Fibroblast of lung (primary cell): ENCODE results near the gene COA6. TPM values are rescaled to one million over a fixed set of nuclear protein-coding genes. Genes with fewer than 3 reads are reported as not detected.

Experiments used
- DNase-seq, 2 donors: peaks; one replicate each; pipeline versions ENCODE4 v3.0.0 to v3.0.0-alpha.2; 2010; ENCODE audit warnings: low read depth in 2 of 2
- H2AFZ ChIP-seq: 2 replicates; pipeline ENCODE4 v1.5.1; 2012; ENCODE audit warnings: low read length, control low read depth, inconsistent platforms
- H3K27ac ChIP-seq: 2 replicates; pipeline ENCODE4 v1.5.1; 2011; ENCODE audit warnings: low read length, control low read depth; ENCODE audit not compliant: insufficient read depth
- H3K27me3 ChIP-seq: 2 replicates; pipeline ENCODE4 v1.5.1; 2011; ENCODE audit warnings: mild to moderate bottlenecking, low read length; ENCODE audit not compliant: control insufficient read depth, insufficient read depth
- H3K36me3 ChIP-seq: 2 replicates; pipeline ENCODE4 v1.5.1; 2011; ENCODE audit warnings: low read length; ENCODE audit not compliant: control insufficient read depth, insufficient read depth
- H3K4me1 ChIP-seq: 2 replicates; pipeline ENCODE4 v1.5.1; 2011; ENCODE audit warnings: low read length; ENCODE audit not compliant: control insufficient read depth, insufficient read depth; ENCODE audit errors: extremely low read depth
- H3K4me2 ChIP-seq: 2 replicates; pipeline ENCODE4 v1.5.1; 2011; ENCODE audit warnings: low read length, control low read depth; ENCODE audit not compliant: insufficient read depth; ENCODE audit errors: extremely low read depth
- H3K4me3 ChIP-seq, 4 experiments: fragments of 200-600 bp in 1 of 4; sonication (generic) in 1 of 4; replicated peaks in 1 of 4; 2 replicates each; pipeline ENCODE4 v1.5.1; 2011 to 2016; ENCODE audit warnings: low read length in 4 of 4, low read depth in 3 of 4, mild to moderate bottlenecking in 3 of 4, control low read depth in 2 of 4, inconsistent platforms in 1 of 4, mixed read lengths in 1 of 4; ENCODE audit not compliant: insufficient read depth in 1 of 4; ENCODE audit errors: control extremely low read depth in 1 of 4
- H3K79me2 ChIP-seq: 2 replicates; pipeline ENCODE4 v1.5.1; 2012; ENCODE audit warnings: mild to moderate bottlenecking, low read length, inconsistent platforms; ENCODE audit not compliant: control insufficient read depth, insufficient read depth
- H3K9ac ChIP-seq: 2 replicates; pipeline ENCODE4 v1.5.1; 2011; ENCODE audit warnings: mild to moderate bottlenecking, low read length, control low read depth; ENCODE audit not compliant: insufficient read depth
- H3K9me3 ChIP-seq: 2 replicates; pipeline ENCODE4 v1.5.1; 2012; ENCODE audit warnings: low read depth, low read length; ENCODE audit not compliant: control insufficient read depth, insufficient read depth
- H4K20me1 ChIP-seq: 2 replicates; pipeline ENCODE4 v1.5.1; 2011; ENCODE audit warnings: low read length; ENCODE audit not compliant: control insufficient read depth, insufficient read depth; ENCODE audit errors: extremely low read depth
- EZH2 ChIP-seq: IDR thresholded peaks from 2 replicates; pipeline ENCODE4 v1.5.1; 2012; ENCODE audit warnings: low read length, control low read depth, mild to moderate bottlenecking; ENCODE audit errors: missing control alignments
- polyA plus RNA-seq, 2 donors: library from polyadenylated mRNA; depleted of rRNA in 1 of 2; stranded (reverse) in 1 of 2; unstranded in 1 of 2; fragments of >200 nt; gene quantifications; 2 replicates each; pipeline ENCODE4 v1.2.1, GENCODE V29; 2011 to 2012; ENCODE audit warnings: missing spikeins in 1 of 2
- total RNA-seq: library from RNA; depleted of rRNA; stranded (reverse); fragments of >200 nt; gene quantifications from 2 replicates; pipeline ENCODE4 v1.2.1, GENCODE V29; 2014
- TF ChIP-seq, protein P1 (sequence below), 2 donors: IDR thresholded peaks in 1 of 2; conservative IDR thresholded peaks in 1 of 2; 1 replicate in 1 of 2; 2 replicates in 1 of 2; pipeline ENCODE4 v1.5.1; 2011 to 2012; ENCODE audit warnings: low read length in 2 of 2, control low read depth in 1 of 2, inconsistent platforms in 1 of 2, low read depth in 1 of 2, mild to moderate bottlenecking in 1 of 2

COA6 gene
- total and polyA plus RNA-seq, 2 donors (not counting 1 experiment from before 2014, with no cell fraction given), result 21.7 to 27.7 TPM

- H3K4me2 ChIP-seq, result no peak overlapping the region
- H4K20me1 ChIP-seq, result no peaks in the 10 kb centered on the region
- H3K27me3 ChIP-seq, result no peaks in the 10 kb centered on the region
- no peak overlapping the region for H3K9ac ChIP-seq
- peak overlapping the region; percentile 30 for H2AFZ ChIP-seq
- TF ChIP-seq, protein P1, sequence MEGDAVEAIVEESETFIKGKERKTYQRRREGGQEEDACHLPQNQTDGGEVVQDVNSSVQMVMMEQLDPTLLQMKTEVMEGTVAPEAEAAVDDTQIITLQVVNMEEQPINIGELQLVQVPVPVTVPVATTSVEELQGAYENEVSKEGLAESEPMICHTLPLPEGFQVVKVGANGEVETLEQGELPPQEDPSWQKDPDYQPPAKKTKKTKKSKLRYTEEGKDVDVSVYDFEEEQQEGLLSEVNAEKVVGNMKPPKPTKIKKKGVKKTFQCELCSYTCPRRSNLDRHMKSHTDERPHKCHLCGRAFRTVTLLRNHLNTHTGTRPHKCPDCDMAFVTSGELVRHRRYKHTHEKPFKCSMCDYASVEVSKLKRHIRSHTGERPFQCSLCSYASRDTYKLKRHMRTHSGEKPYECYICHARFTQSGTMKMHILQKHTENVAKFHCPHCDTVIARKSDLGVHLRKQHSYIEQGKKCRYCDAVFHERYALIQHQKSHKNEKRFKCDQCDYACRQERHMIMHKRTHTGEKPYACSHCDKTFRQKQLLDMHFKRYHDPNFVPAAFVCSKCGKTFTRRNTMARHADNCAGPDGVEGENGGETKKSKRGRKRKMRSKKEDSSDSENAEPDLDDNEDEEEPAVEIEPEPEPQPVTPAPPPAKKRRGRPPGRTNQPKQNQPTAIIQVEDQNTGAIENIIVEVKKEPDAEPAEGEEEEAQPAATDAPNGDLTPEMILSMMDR (conservative IDR thresholded peaks at IDR 0.05 in 1 of 2, IDR thresholded peaks at IDR 0.05 in 1 of 2; ENCODE audit: low read depth in 1 of 2, low read length in 2 of 2), result no peak
- TF ChIP-seq EZH2, result no peak
- H3K36me3 ChIP-seq, result no peaks in the 10 kb centered on the region
- no peak overlapping the region for H3K27ac ChIP-seq
- no peaks in the 10 kb centered on the region for H3K9me3 ChIP-seq
- no peak overlapping the region for H3K4me3 ChIP-seq
- H3K79me2 ChIP-seq, result no peaks in the 10 kb centered on the region
- H3K4me1 ChIP-seq, result no peaks in the 10 kb centered on the region
- DNase-seq, result no peak
Observed at GRCh38 chr1:234368320-234369032, 4.8 kb upstream of the COA6 start.

DNA sequence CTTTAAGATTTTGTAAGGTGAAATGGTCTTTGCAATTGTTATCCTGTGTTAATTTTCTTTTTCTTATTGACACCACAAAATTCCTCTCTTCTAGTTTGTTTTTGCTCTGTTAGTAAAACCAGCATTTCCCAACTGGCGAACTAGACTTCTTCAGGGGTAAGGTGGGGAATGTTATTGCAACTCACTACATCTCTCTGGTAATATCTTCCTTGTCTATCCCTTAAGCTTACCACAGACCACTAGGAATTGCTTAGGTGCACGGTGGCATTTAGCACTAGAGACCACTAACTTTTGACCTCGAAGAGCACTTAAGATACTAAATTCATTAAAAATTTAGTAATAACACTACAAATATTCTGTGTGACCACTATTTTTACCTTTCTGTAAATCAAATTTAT lies 4.2 kb upstream of the COA6 start:
- H3K79me2 ChIP-seq, result no peaks in the 10 kb centered on the region
- no peak overlapping the region for H2AFZ ChIP-seq
- no peak for DNase-seq
- no peak overlapping the region for H3K27ac ChIP-seq
- no peaks in the 10 kb centered on the region for H4K20me1 ChIP-seq
- H3K36me3 ChIP-seq, result no peaks in the 10 kb centered on the region
- no peak overlapping the region for H3K4me3 ChIP-seq
- no peak overlapping the region for H3K4me2 ChIP-seq
- H3K27me3 ChIP-seq, result no peaks in the 10 kb centered on the region
- H3K4me1 ChIP-seq, result no peaks in the 10 kb centered on the region
- no peaks in the 10 kb centered on the region for H3K9me3 ChIP-seq
- TF ChIP-seq, protein P1 (conservative IDR thresholded peaks at IDR 0.05 in 1 of 2, IDR thresholded peaks at IDR 0.05 in 1 of 2; ENCODE audit: low read depth in 1 of 2, low read length in 2 of 2), result no peak
- no peak for TF ChIP-seq EZH2
- no peak overlapping the region for H3K9ac ChIP-seq

- no peak overlapping the region for H2AFZ ChIP-seq
- H3K9me3 ChIP-seq, result no peaks in the 10 kb centered on the region
- no peak overlapping the region for H3K27ac ChIP-seq
- TF ChIP-seq, protein P1 (conservative IDR thresholded peaks at IDR 0.05 in 1 of 2, IDR thresholded peaks at IDR 0.05 in 1 of 2; ENCODE audit: low read depth in 1 of 2, low read length in 2 of 2), result no peak
- TF ChIP-seq EZH2, result no peak
- no peak overlapping the region for H3K4me2 ChIP-seq
- no peak overlapping the region for H3K9ac ChIP-seq
- no peaks in the 10 kb centered on the region for H4K20me1 ChIP-seq
- peak in 1 of 2 donors; percentile 63 for DNase-seq
- H3K79me2 ChIP-seq, result peaks cover 6% of the 10 kb centered on the region
- no peaks in the 10 kb centered on the region for H3K4me1 ChIP-seq
- no peak overlapping the region for H3K4me3 ChIP-seq
- no peaks in the 10 kb centered on the region for H3K36me3 ChIP-seq
- H3K27me3 ChIP-seq, result no peaks in the 10 kb centered on the region
Observed at GRCh38 chr1:234369784-234370183, 3.5 kb upstream of the COA6 start.
